ENCODE results near the gene STH. TPM values are rescaled to one million over a fixed set of nuclear protein-coding genes. Genes with fewer than 3 reads are reported as not detected.

The STH gene
- total and polyA plus RNA-seq, 8 donors, result not detected

DNA sequence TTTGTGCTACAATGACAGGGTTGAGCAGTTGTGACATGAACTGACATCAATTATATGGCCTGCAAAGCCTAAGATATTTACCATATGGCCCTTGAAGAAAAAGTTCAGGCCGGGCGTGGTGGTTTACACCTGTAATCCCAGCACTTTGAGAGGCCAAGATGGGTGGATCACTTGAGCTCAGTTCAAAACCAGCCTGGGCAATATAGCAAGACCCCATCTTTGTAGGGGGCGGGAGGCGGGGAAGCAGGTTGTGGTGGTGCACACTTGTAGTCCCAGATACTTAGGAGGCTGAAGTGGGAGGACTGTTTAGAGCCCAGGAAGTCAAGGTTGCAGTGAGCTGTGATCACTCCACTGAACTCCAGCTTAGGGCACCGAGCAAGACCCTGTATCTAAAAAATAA lies 48.3 kb downstream of the STH start:
- 94 to 99% (median 95%) methylated on average over 5 of the region's 5 CpGs for WGBS, 5 donors
- Histone ChIP-seq H3K27ac (peak overlapping the region in 2 of 5 donors; percentile 27 to 47), H3K4me1 (peaks cover 23 to 58% (median 44%) of the 10 kb centered on the region in 4 donors), H3K4me3 (no peak overlapping the region), H3K36me3 (peaks cover 26 to 60% (median 54%) of the 10 kb centered on the region in 4 donors), H3K9me3 (no peaks in the 10 kb centered on the region), H3K27me3 (no peaks in the 10 kb centered on the region)
- TF ChIP-seq, protein P1, sequence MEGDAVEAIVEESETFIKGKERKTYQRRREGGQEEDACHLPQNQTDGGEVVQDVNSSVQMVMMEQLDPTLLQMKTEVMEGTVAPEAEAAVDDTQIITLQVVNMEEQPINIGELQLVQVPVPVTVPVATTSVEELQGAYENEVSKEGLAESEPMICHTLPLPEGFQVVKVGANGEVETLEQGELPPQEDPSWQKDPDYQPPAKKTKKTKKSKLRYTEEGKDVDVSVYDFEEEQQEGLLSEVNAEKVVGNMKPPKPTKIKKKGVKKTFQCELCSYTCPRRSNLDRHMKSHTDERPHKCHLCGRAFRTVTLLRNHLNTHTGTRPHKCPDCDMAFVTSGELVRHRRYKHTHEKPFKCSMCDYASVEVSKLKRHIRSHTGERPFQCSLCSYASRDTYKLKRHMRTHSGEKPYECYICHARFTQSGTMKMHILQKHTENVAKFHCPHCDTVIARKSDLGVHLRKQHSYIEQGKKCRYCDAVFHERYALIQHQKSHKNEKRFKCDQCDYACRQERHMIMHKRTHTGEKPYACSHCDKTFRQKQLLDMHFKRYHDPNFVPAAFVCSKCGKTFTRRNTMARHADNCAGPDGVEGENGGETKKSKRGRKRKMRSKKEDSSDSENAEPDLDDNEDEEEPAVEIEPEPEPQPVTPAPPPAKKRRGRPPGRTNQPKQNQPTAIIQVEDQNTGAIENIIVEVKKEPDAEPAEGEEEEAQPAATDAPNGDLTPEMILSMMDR (IDR thresholded peaks at IDR 0.05), result no peak
- intact Hi-C loops (cut with DNase I; ENCODE audit: low total_unique reads), result no loop called here
- DNase-seq, result no peak

DNA sequence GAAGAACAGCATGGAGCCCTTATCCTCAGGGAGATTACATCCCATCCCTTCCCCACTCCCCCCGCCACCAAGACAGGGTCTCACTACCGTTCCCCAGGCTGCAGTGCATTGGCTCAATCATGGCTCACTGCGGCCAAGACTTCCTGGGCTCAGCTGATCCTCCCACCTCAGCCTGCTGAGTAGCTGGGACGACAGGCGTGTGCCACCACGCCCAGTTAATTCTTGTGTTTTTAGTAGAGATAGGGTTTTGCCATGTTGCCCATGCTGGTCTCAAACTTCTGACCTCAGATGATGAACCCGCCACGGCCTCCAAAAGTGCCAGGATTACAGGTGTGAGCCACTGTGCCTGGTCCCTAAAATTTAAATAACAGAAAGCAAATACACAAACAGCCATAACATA lies 48.8 kb downstream of the STH start:
- Histone ChIP-seq H3K4me3 (no peak overlapping the region), H3K36me3 (peaks cover 26 to 58% (median 54%) of the 10 kb centered on the region in 4 donors), H3K4me1 (peaks cover 21 to 55% (median 41%) of the 10 kb centered on the region in 4 donors), H3K9me3 (no peaks in the 10 kb centered on the region), H3K27ac (peak overlapping the region in 2 of 5 donors; percentile 20 to 47), H3K27me3 (no peaks in the 10 kb centered on the region)
- intact Hi-C loops (cut with DNase I; ENCODE audit: low total_unique reads), result no loop called here
- TF ChIP-seq EP300 (IDR thresholded peaks at IDR 0.05), result no peak
- TF ChIP-seq, protein P1 (IDR thresholded peaks at IDR 0.05), result no peak
- no peak for TF ChIP-seq POLR2A (IDR thresholded peaks at IDR 0.05)
- no peak for TF ChIP-seq POLR2AphosphoS5 (IDR thresholded peaks at IDR 0.05)
- no peak for DNase-seq
- WGBS, 5 donors, result 70 to 87% (median 84%) methylated on average over 8 of the region's 8 CpGs

Other genes starting within 250 kb of the STH start
- not detected for gene CRHR1, start 214.9 kb upstream of the STH start, total RNA-seq
- gene CRHR1, start 214.9 kb upstream of the STH start, polyA plus RNA-seq, result not detected
- gene SPPL2C, start 154.4 kb upstream of the STH start, total RNA-seq, result not detected
- not detected for gene SPPL2C, start 154.4 kb upstream of the STH start, polyA plus RNA-seq
- 1 to 10 TPM in 3 of 5 donors, under 1 TPM in 1, not detected in 1; 0.72 to 3.5 (median 1.9) TPM for gene MAPT, start 104.7 kb upstream of the STH start, total RNA-seq
- 1 to 10 TPM in 2 of 3 donors, under 1 TPM in 1; 0.44 to 4.1 (median 1.2) TPM for gene MAPT, start 104.7 kb upstream of the STH start, polyA plus RNA-seq
- 100 to 1,000 TPM; 109 to 288 (median 154) TPM for gene KANSL1, start 194.2 kb downstream of the STH start, total RNA-seq
- 10 to 100 TPM in 2 of 3 donors, 1 to 10 TPM in 1; 9.2 to 17.3 (median 10.2) TPM for gene KANSL1, start 194.2 kb downstream of the STH start, polyA plus RNA-seq